ENCODE data around the gene PPP6R2. TPM values are rescaled to one million over a fixed set of nuclear protein-coding genes. Genes with fewer than 3 reads are reported as not detected.

Gene PPP6R2
- total and polyA plus RNA-seq, 2 of the 4 experiments (the other 2 are of a cell fraction), result 49.2 to 51.6 TPM

DNA sequence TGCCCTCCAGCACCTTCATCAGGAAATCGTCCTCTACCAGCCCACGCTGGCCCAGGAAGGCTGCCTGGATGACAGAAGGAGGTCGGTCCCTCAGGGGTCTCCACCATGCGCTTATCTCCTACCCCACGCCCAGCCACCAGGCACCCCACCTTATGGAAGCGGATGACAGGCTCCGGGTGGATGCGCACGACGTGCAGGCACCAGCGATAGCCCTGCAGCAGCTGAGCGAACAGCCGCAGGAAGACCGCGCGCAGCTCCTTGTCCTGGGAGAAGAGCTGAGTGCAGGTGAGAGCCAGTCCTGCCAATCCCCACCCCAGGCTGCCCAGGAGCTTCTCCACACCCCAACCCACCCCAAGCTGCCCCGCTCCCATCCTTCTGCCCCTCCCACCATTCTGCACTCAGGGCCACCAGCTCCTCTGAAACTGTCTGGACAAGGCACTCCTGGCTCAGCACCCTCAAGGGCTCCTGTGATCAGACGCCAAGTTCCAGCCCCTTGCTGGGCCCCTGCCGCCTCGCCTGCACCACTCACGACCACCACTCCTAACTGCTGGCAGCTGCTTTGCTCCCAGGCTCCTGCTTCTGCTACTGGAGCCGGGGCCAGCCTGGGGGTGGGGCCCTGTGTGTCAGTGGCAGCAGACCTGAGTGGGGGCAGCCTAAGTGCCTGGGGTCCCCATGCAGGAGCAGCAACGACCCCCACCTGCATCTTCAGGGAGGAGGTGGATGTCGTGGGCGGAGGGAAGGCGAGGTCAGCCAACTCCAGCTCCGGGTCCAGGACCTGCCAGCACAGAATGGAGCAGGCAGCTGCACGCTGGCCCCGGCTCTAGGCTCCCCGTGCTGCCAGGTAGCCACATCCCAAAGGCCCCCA lies 122.2 kb downstream of the PPP6R2 start (continued):
- TF ChIP-seq CHD1 (IDR thresholded peaks at IDR 0.05; ENCODE audit: low read depth, low read length), result no peak

DNA sequence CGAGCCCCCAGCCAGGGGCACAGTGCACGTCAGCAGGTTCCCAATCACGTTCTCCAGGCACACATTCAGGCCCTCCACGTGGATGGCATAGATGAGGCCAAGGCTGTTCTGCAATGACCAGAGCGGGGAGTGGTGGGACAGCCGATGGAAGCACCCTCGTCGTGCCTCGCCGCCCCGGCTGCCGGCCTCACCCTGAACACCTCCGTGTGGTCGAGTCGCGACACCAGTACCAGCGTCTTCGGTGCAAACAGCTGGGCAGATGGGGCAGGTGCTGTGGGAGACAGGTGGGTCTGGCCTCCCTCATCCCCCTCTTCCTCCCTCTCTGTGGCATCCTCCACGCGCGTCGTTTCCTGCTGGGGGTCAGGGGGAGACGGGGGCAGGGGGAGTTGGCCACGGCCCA lies 124.2 kb downstream of the PPP6R2 start:
- Histone ChIP-seq H3K27ac (ENCODE audit: insufficient read depth, low read length) (no peak overlapping the region), H4K20me1 (ENCODE audit: insufficient read depth, low read length) (peaks cover 48% of the 10 kb centered on the region), H2BK120ac (ENCODE audit: low read depth, low read length) (no peak overlapping the region), H3K9me3 (ENCODE audit: control insufficient read depth, insufficient read depth, low read length) (no peaks in the 10 kb centered on the region), H3K4me2 (ENCODE audit: low read depth, low read length) (no peak overlapping the region), H2AK9ac (replicated peaks; ENCODE audit: low read depth, low read length, poor library complexity) (no peak overlapping the region), H2AFZ (replicated peaks; ENCODE audit: low read length, poor library complexity) (no peak overlapping the region), H3K9me1 (ENCODE audit: insufficient read depth, low read length) (peaks cover 10% of the 10 kb centered on the region; the same call in 1 of the 2 replicates), H3K9ac (ENCODE audit: low read depth, low read length) (no peak overlapping the region), H3K4me3 (ENCODE audit: insufficient read depth, low read depth, low read length) (no peak overlapping the region), H4K91ac (ENCODE audit: insufficient read depth, low read depth, low read length) (no peak overlapping the region), H3K18ac (ENCODE audit: low read depth, low read length) (no peak overlapping the region), H2BK15ac (ENCODE audit: low read depth, low read length) (no peak overlapping the region), H3K56ac (ENCODE audit: extremely low read depth, insufficient read depth, low read length) (no peak overlapping the region), H2BK5ac (ENCODE audit: low read depth, low read length, poor library complexity, severe bottlenecking) (no peak overlapping the region), H3K23ac (ENCODE audit: low read depth, low read length) (no peak overlapping the region), H3K14ac (replicated peaks; ENCODE audit: low read depth, low read length) (no peak overlapping the region), H3K36me3 (ENCODE audit: control insufficient read depth, insufficient read depth, low read length) (peaks cover 54% of the 10 kb centered on the region), H2BK20ac (ENCODE audit: low read depth, low read length) (no peak overlapping the region), H3K4ac (ENCODE audit: low read depth, low read length) (no peak overlapping the region), H3K79me1 (ENCODE audit: low read depth in 1 of 2, low read length in 2 of 2) (peaks cover 15 to 57% of the 10 kb centered on the region in 2 experiments; a peak in 3 of 4 replicates), H4K8ac (ENCODE audit: low read depth in 2 of 2, low read length in 2 of 2) (no peak overlapping the region), H2AK5ac (ENCODE audit: low read depth, low read length) (no peak overlapping the region), H3K4me1 (ENCODE audit: control insufficient read depth, insufficient read depth, low read length) (peaks cover 12% of the 10 kb centered on the region; the same call in 1 of the 2 replicates), H3K27me3 (ENCODE audit: control insufficient read depth, insufficient read depth, low read length) (no peaks in the 10 kb centered on the region), H4K5ac (ENCODE audit: low read depth, low read length) (no peak overlapping the region)
- ATAC-seq (ENCODE audit: low read depth) (no peak), DNase-seq (no peak)
- intact Hi-C loops (cut with micrococcal nuclease), result no loop called here
- TF ChIP-seq USF2 (IDR thresholded peaks at IDR 0.05; ENCODE audit: low read depth, low read length) (no peak), BHLHE40 (IDR thresholded peaks at IDR 0.05; ENCODE audit: low read depth, low read length) (no peak), MAFK (IDR thresholded peaks at IDR 0.05; ENCODE audit: low read depth, low read length) (no peak), MAZ (IDR thresholded peaks at IDR 0.05; ENCODE audit: borderline replicate concordance, low read depth, low read length) (no peak), RCOR1 (IDR thresholded peaks at IDR 0.05; ENCODE audit: insufficient replicate concordance, low read length) (no peak), POLR2A (IDR thresholded peaks at IDR 0.05; ENCODE audit: low read depth, low read length) (no peak), CEBPB (IDR thresholded peaks at IDR 0.05; ENCODE audit: low read depth, low read length) (no peak), NFE2L2 (IDR thresholded peaks at IDR 0.05; ENCODE audit: low read depth, low read length) (no peak)
- TF ChIP-seq, protein P1, sequence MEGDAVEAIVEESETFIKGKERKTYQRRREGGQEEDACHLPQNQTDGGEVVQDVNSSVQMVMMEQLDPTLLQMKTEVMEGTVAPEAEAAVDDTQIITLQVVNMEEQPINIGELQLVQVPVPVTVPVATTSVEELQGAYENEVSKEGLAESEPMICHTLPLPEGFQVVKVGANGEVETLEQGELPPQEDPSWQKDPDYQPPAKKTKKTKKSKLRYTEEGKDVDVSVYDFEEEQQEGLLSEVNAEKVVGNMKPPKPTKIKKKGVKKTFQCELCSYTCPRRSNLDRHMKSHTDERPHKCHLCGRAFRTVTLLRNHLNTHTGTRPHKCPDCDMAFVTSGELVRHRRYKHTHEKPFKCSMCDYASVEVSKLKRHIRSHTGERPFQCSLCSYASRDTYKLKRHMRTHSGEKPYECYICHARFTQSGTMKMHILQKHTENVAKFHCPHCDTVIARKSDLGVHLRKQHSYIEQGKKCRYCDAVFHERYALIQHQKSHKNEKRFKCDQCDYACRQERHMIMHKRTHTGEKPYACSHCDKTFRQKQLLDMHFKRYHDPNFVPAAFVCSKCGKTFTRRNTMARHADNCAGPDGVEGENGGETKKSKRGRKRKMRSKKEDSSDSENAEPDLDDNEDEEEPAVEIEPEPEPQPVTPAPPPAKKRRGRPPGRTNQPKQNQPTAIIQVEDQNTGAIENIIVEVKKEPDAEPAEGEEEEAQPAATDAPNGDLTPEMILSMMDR (conservative IDR thresholded peaks at IDR 0.05; ENCODE audit: low read depth, low read length), result no peak
- in situ Hi-C loops (cut with MboI; ENCODE audit: low sequenced_read_pairs), result no loop called here
- POLR2A ChIA-PET (ENCODE audit: unreplicated experiment), result no interaction called here
- dilution Hi-C loops (cut with HindIII; ENCODE audit: low sequenced_read_pairs, unreplicated experiment), result no loop called here
- BruUV-seq (replicated peaks), result no TSS peak
- CTCF ChIA-PET, result no interaction called here
- 87% methylated on average over 6 of the region's 24 CpGs; no CpG with 5 or more reads in 1 of the 2 experiments for WGBS, 2 experiments (ENCODE audit: extremely low coverage in 2 of 2, insufficient read length in 1 of 2)
